Immature natural killer cell (primary cell): ENCODE measurements around the gene PPP1R3C. TPM values are rescaled to one million over a fixed set of nuclear protein-coding genes. Genes with fewer than 3 reads are reported as not detected.

ENCODE experiments used
- DNase-seq, 3 donors: peaks; one replicate each; pipeline ENCODE4 v3.0.0; 2022; ENCODE audit warnings: mixed read lengths in 1 of 3
- H3K27ac Mint-ChIP-seq, 6 donors: one replicate each; pipeline ENCODE4 v1.8.0; 2020; ENCODE audit warnings: mixed read lengths in 6 of 6, mild to moderate bottlenecking in 5 of 6, inconsistent platforms in 4 of 6, moderate library complexity in 3 of 6
- H3K27me3 Mint-ChIP-seq, 3 donors: one replicate each; pipeline ENCODE4 v1.8.0; 2020 to 2021; ENCODE audit warnings: low read depth in 3 of 3, mild to moderate bottlenecking in 3 of 3, mixed read lengths in 3 of 3, moderate library complexity in 3 of 3, inconsistent platforms in 1 of 3
- H3K36me3 Mint-ChIP-seq, 3 donors: one replicate each; pipeline ENCODE4 v1.8.0; 2020; ENCODE audit warnings: mixed read lengths in 3 of 3, inconsistent platforms in 2 of 3, mild to moderate bottlenecking in 2 of 3
- H3K4me1 Mint-ChIP-seq, 2 donors: one replicate each; pipeline ENCODE4 v1.8.0; 2020; ENCODE audit warnings: inconsistent platforms in 2 of 2, mild to moderate bottlenecking in 2 of 2, mixed read lengths in 2 of 2, moderate library complexity in 1 of 2
- H3K4me3 Mint-ChIP-seq, 5 donors: one replicate each; pipeline ENCODE4 v1.8.0; 2020; ENCODE audit warnings: mild to moderate bottlenecking in 5 of 5, mixed read lengths in 5 of 5, inconsistent platforms in 3 of 5, moderate library complexity in 3 of 5
- H3K9me3 Mint-ChIP-seq, 6 donors: one replicate each; pipeline ENCODE4 v1.8.0; 2020; ENCODE audit warnings: mild to moderate bottlenecking in 6 of 6, mixed read lengths in 6 of 6, inconsistent platforms in 4 of 6, moderate library complexity in 3 of 6
- polyA plus RNA-seq, 3 donors: library from polyadenylated mRNA; unstranded; fragments of 300-500 nt; fragmentation: Illumina TruSeq; gene quantifications; one replicate each; pipeline ENCODE4 v1.2.3, GENCODE V29; 2021

Gene PPP1R3C
- polyA plus RNA-seq, 3 donors from 2014 or later, result not detected

- no peak for DNase-seq
- H3K4me3 Mint-ChIP-seq, result no peak overlapping the region
- peaks cover 2 to 5% (median 5%) of the 10 kb centered on the region in 3 donors for H3K27me3 Mint-ChIP-seq
- H3K27ac Mint-ChIP-seq, result no peak overlapping the region
- no peaks in the 10 kb centered on the region for H3K4me1 Mint-ChIP-seq
- H3K36me3 Mint-ChIP-seq, result no peaks in the 10 kb centered on the region
- H3K9me3 Mint-ChIP-seq, result no peaks in the 10 kb centered on the region
Measured at GRCh38 chr10:91589015-91589657, 43.7 kb downstream of the PPP1R3C start.

GRCh38 chr10:91587710-91588638 lies 44.9 kb downstream of the PPP1R3C start:
- no peak for DNase-seq
- Mint-ChIP-seq H3K9me3 (no peaks in the 10 kb centered on the region), H3K27ac (no peak overlapping the region), H3K4me3 (no peak overlapping the region), H3K36me3 (no peaks in the 10 kb centered on the region), H3K27me3 (peaks cover 2 to 5% (median 3%) of the 10 kb centered on the region in 3 donors), H3K4me1 (no peaks in the 10 kb centered on the region)

GRCh38 chr10:91582153-91582554 lies 50.7 kb downstream of the PPP1R3C start:
- Mint-ChIP-seq H3K36me3 (no peaks in the 10 kb centered on the region), H3K4me3 (no peak overlapping the region), H3K4me1 (no peaks in the 10 kb centered on the region), H3K27ac (no peak overlapping the region), H3K9me3 (no peaks in the 10 kb centered on the region), H3K27me3 (peaks cover 0 to 2% (median 2%) of the 10 kb centered on the region in 3 donors)
- no peak for DNase-seq

GRCh38 chr10:91579329-91579985 lies 53.4 kb downstream of the PPP1R3C start:
- no peaks in the 10 kb centered on the region for H3K9me3 Mint-ChIP-seq
- H3K4me3 Mint-ChIP-seq, result no peak overlapping the region
- no peak for DNase-seq
- no peaks in the 10 kb centered on the region for H3K36me3 Mint-ChIP-seq
- H3K27me3 Mint-ChIP-seq, result peaks cover 2 to 3% (median 3%) of the 10 kb centered on the region in 3 donors
- H3K4me1 Mint-ChIP-seq, result no peaks in the 10 kb centered on the region
- no peak overlapping the region for H3K27ac Mint-ChIP-seq

Other genes starting within 250 kb of the PPP1R3C start
- 1 to 10 TPM in 2 of 3 donors, under 1 TPM in 1; 0.41 to 2.8 (median 1.3) TPM for gene HECTD2, start 222.7 kb downstream of the PPP1R3C start, polyA plus RNA-seq
- 10 to 100 TPM; 21.9 to 31.1 (median 25.3) TPM for gene TNKS2, start 165.4 kb upstream of the PPP1R3C start, polyA plus RNA-seq